Mesendoderm (in vitro differentiated cells): ENCODE data around the gene SLC25A22.
A peak's percentile ranks its signal among the peaks of the same experiment; 100 is the strongest.

ENCODE experiments used
- DNase-seq: peaks from one replicate; pipeline ENCODE4 v3.0.0; 2013
- H2AK5ac ChIP-seq: 2 replicates; pipeline ENCODE4 v1.6.1; 2013; ENCODE audit warnings: low read length, inconsistent platforms
- H2BK120ac ChIP-seq: 2 replicates; pipeline ENCODE4 v1.6.1; 2013; ENCODE audit warnings: low read depth, mild to moderate bottlenecking, low read length, moderate library complexity, mixed read lengths
- H2BK15ac ChIP-seq: replicated peaks from 2 replicates; pipeline ENCODE4 v1.6.1; 2013; ENCODE audit warnings: low read depth, mild to moderate bottlenecking, moderate library complexity
- H2BK5ac ChIP-seq: 2 replicates; pipeline ENCODE4 v1.6.1; 2013; ENCODE audit warnings: low read length, inconsistent platforms
- H3K18ac ChIP-seq: 2 replicates; pipeline ENCODE4 v1.6.1; 2013; ENCODE audit warnings: mild to moderate bottlenecking, low read length, mixed read lengths
- H3K23ac ChIP-seq: one replicate; pipeline ENCODE4 v1.6.1; 2013; ENCODE audit warnings: low read length
- H3K27ac ChIP-seq: 2 replicates; pipeline ENCODE4 v1.5.1; 2013; ENCODE audit warnings: low read depth, mild to moderate bottlenecking, inconsistent platforms, low read length, moderate library complexity
- H3K27me3 ChIP-seq: 2 replicates; pipeline ENCODE4 v1.6.1; 2013; ENCODE audit warnings: low read length, control low read depth, mild to moderate bottlenecking, inconsistent platforms; ENCODE audit not compliant: insufficient read depth, poor library complexity
- H3K36me3 ChIP-seq: 2 replicates; pipeline ENCODE4 v1.6.1; 2013; ENCODE audit warnings: low read length, inconsistent platforms; ENCODE audit not compliant: control insufficient read depth, insufficient read depth
- H3K4ac ChIP-seq: one replicate; pipeline ENCODE4 v1.6.1; 2013; ENCODE audit warnings: low read depth, mild to moderate bottlenecking, low read length, moderate library complexity
- H3K4me1 ChIP-seq: 2 replicates; pipeline ENCODE4 v1.6.1; 2013; ENCODE audit warnings: low read depth, low read length, inconsistent platforms; ENCODE audit not compliant: control insufficient read depth
- H3K4me2 ChIP-seq: 2 replicates; pipeline ENCODE4 v1.6.1; 2013; ENCODE audit warnings: low read length
- H3K4me3 ChIP-seq: 2 replicates; pipeline ENCODE4 v1.5.1; 2013; ENCODE audit warnings: mild to moderate bottlenecking, low read length
- H3K56ac ChIP-seq: one replicate; pipeline ENCODE4 v1.6.1; 2013; ENCODE audit warnings: low read length
- H3K79me1 ChIP-seq: 2 replicates; pipeline ENCODE4 v1.6.1; 2013; ENCODE audit warnings: low read length, inconsistent platforms
- H3K79me2 ChIP-seq: 2 replicates; pipeline ENCODE4 v1.6.1; 2013; ENCODE audit warnings: mild to moderate bottlenecking, low read length; ENCODE audit not compliant: control insufficient read depth, insufficient read depth
- H3K9ac ChIP-seq: 2 replicates; pipeline ENCODE4 v1.6.1; 2013; ENCODE audit warnings: low read length, inconsistent platforms
- H4K5ac ChIP-seq: one replicate; pipeline ENCODE4 v1.6.1; 2013; ENCODE audit warnings: low read length
- H4K8ac ChIP-seq: one replicate; pipeline ENCODE4 v1.6.1; 2013; ENCODE audit warnings: low read depth, mild to moderate bottlenecking, control low read depth, low read length, moderate library complexity
- WGBS: extraction: QIAGEN DNeasy Blood & Tissue Kit; methylation state at CpG from one replicate; pipeline ENCODE4 v1.1.7; 2013; ENCODE audit warnings: low lambda C conversion rate, missing lambda C conversion rate; ENCODE audit not compliant: insufficient coverage; ENCODE audit errors: extremely low coverage; 5-methylcytosine and 5-hydroxymethylcytosine counted together

The SLC25A22 gene

GRCh38 chr11:778976-779954 is 18.8 kb downstream of the SLC25A22 start:
- H3K4me3 ChIP-seq: no peak overlapping the region
- H3K79me1 ChIP-seq: peaks cover 6% of the 10 kb centered on the region
- no peak overlapping the region for H3K27ac ChIP-seq
- no peak overlapping the region for H3K18ac ChIP-seq
- no peak overlapping the region for H4K5ac ChIP-seq
- no peak for DNase-seq
- H4K8ac ChIP-seq: no peak overlapping the region
- no peak overlapping the region for H3K23ac ChIP-seq
- no peak overlapping the region for H2BK5ac ChIP-seq
- no peak overlapping the region for H2AK5ac ChIP-seq
- H3K56ac ChIP-seq: peak overlapping the region; percentile 30
- no peaks in the 10 kb centered on the region for H3K4me1 ChIP-seq
- H2BK120ac ChIP-seq: no peak overlapping the region
- H3K27me3 ChIP-seq: no peaks in the 10 kb centered on the region
- no peak overlapping the region for H3K9ac ChIP-seq
- H3K79me2 ChIP-seq: peaks cover 17% of the 10 kb centered on the region
- H3K4me2 ChIP-seq: no peak overlapping the region
- WGBS: no CpG with 5 or more reads among the region's 23 CpGs
- H2BK15ac ChIP-seq: no peak overlapping the region
- no peaks in the 10 kb centered on the region for H3K36me3 ChIP-seq
- no peak overlapping the region for H3K4ac ChIP-seq

GRCh38 chr11:777288-778255 is 20.5 kb downstream of the SLC25A22 start, which contains the start of gene GATD1:
Gene GATD1, minus strand, starts transcription at chr11:777487. Its CDS starts 25 bp downstream, at chr11:777462.
- no peaks in the 10 kb centered on the region for H3K36me3 ChIP-seq
- H2BK15ac ChIP-seq: no peak within 1 kb of the TSS
- H2BK120ac ChIP-seq: no peak within 1 kb of the TSS
- peak within 1 kb of the TSS; percentile 45 for H2BK5ac ChIP-seq
- H3K9ac ChIP-seq: peak within 1 kb of the TSS; percentile 97
- H3K4me2 ChIP-seq: peak within 1 kb of the TSS; percentile 74
- no peak within 1 kb of the TSS for H4K5ac ChIP-seq
- H2AK5ac ChIP-seq: no peak within 1 kb of the TSS
- DNase-seq: peak; percentile 92
- WGBS: no CpG with 5 or more reads among the region's 110 CpGs
- peak within 1 kb of the TSS; percentile 79 for H3K4me3 ChIP-seq
- H3K23ac ChIP-seq: peak within 1 kb of the TSS; percentile 45
- peaks cover 22% of the 10 kb centered on the region for H3K79me2 ChIP-seq
- peaks cover 13% of the 10 kb centered on the region for H3K79me1 ChIP-seq
- no peaks in the 10 kb centered on the region for H3K27me3 ChIP-seq
- peak within 1 kb of the TSS; percentile 74 for H3K4ac ChIP-seq
- peak within 1 kb of the TSS; percentile 91 for H3K18ac ChIP-seq
- H3K4me1 ChIP-seq: no peaks in the 10 kb centered on the region
- peak within 1 kb of the TSS; percentile 30 for H4K8ac ChIP-seq
- peak within 1 kb of the TSS; percentile 79 for H3K27ac ChIP-seq
- H3K56ac ChIP-seq: peak within 1 kb of the TSS; percentile 99

GRCh38 chr11:776561-777287 is 21.4 kb downstream of the SLC25A22 start:
- Histone ChIP-seq H4K8ac (peak overlapping the region; percentile 30), H2BK5ac (no peak overlapping the region), H3K79me1 (peaks cover 13% of the 10 kb centered on the region), H2AK5ac (no peak overlapping the region), H3K4ac (peak overlapping the region; percentile 26), H3K9ac (peak overlapping the region; percentile 91), H3K56ac (peak overlapping the region; percentile 96), H3K4me1 (no peaks in the 10 kb centered on the region), H3K27ac (peak overlapping the region; percentile 79), H2BK15ac (no peak overlapping the region), H3K4me2 (peak overlapping the region; percentile 74), H3K18ac (peak overlapping the region; percentile 91), H2BK120ac (no peak overlapping the region), H3K4me3 (peak overlapping the region; percentile 71), H3K27me3 (no peaks in the 10 kb centered on the region), H3K23ac (no peak overlapping the region), H4K5ac (no peak overlapping the region), H3K36me3 (no peaks in the 10 kb centered on the region), H3K79me2 (peaks cover 22% of the 10 kb centered on the region)
- WGBS: no CpG with 5 or more reads among the region's 65 CpGs
- peak; percentile 66 for DNase-seq

- no peak overlapping the region for H4K5ac ChIP-seq
- no peak overlapping the region for H2BK120ac ChIP-seq
- H2AK5ac ChIP-seq: no peak overlapping the region
- peaks cover 13% of the 10 kb centered on the region for H3K79me1 ChIP-seq
- no CpG with 5 or more reads among the region's 11 CpGs for WGBS
- peak overlapping the region; percentile 74 for H3K4me2 ChIP-seq
- H3K27me3 ChIP-seq: no peaks in the 10 kb centered on the region
- no peak overlapping the region for H3K27ac ChIP-seq
- peaks cover 22% of the 10 kb centered on the region for H3K79me2 ChIP-seq
- H3K56ac ChIP-seq: peak overlapping the region; percentile 92
- H3K23ac ChIP-seq: no peak overlapping the region
- H3K36me3 ChIP-seq: no peaks in the 10 kb centered on the region
- no peak overlapping the region for H2BK5ac ChIP-seq
- no peak for DNase-seq
- peak overlapping the region; percentile 91 for H3K9ac ChIP-seq
- H3K4me1 ChIP-seq: no peaks in the 10 kb centered on the region
- H3K18ac ChIP-seq: no peak overlapping the region
- no peak overlapping the region for H3K4ac ChIP-seq
- peak overlapping the region; percentile 71 for H3K4me3 ChIP-seq
- no peak overlapping the region for H4K8ac ChIP-seq
- no peak overlapping the region for H2BK15ac ChIP-seq
These were observed 21.9 kb downstream of the SLC25A22 start for GRCh38 chr11:776263-776560.

GRCh38 chr11:774873-775592 is 23.0 kb downstream of the SLC25A22 start:
- H3K9ac ChIP-seq: no peak overlapping the region
- no peak overlapping the region for H4K8ac ChIP-seq
- no CpG with 5 or more reads among the region's 20 CpGs for WGBS
- no peak overlapping the region for H2BK5ac ChIP-seq
- H3K79me2 ChIP-seq: peaks cover 22% of the 10 kb centered on the region
- H3K4me3 ChIP-seq: no peak overlapping the region
- H3K4ac ChIP-seq: no peak overlapping the region
- H3K4me2 ChIP-seq: no peak overlapping the region
- H3K79me1 ChIP-seq: peaks cover 13% of the 10 kb centered on the region
- H3K18ac ChIP-seq: no peak overlapping the region
- no peak overlapping the region for H3K23ac ChIP-seq
- no peak overlapping the region for H2BK120ac ChIP-seq
- H2AK5ac ChIP-seq: no peak overlapping the region
- H3K56ac ChIP-seq: peak overlapping the region; percentile 8
- H4K5ac ChIP-seq: no peak overlapping the region
- H3K4me1 ChIP-seq: no peaks in the 10 kb centered on the region
- no peak overlapping the region for H2BK15ac ChIP-seq
- no peaks in the 10 kb centered on the region for H3K27me3 ChIP-seq
- no peak overlapping the region for H3K27ac ChIP-seq
- no peak for DNase-seq
- H3K36me3 ChIP-seq: peaks cover 2% of the 10 kb centered on the region
